NOMO-1 treated with dmso at 0.1 percent for 144 hours (cell line): ENCODE results near the gene UTS2B.

Source experiments
- DNase-seq: peaks from one replicate; lab custom pipeline; 2025; ENCODE audit not compliant: unreplicated experiment; lab: John Stamatoyannopoulos, UW

UTS2B gene, protein sequence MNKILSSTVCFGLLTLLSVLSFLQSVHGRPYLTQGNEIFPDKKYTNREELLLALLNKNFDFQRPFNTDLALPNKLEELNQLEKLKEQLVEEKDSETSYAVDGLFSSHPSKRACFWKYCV

DNA sequence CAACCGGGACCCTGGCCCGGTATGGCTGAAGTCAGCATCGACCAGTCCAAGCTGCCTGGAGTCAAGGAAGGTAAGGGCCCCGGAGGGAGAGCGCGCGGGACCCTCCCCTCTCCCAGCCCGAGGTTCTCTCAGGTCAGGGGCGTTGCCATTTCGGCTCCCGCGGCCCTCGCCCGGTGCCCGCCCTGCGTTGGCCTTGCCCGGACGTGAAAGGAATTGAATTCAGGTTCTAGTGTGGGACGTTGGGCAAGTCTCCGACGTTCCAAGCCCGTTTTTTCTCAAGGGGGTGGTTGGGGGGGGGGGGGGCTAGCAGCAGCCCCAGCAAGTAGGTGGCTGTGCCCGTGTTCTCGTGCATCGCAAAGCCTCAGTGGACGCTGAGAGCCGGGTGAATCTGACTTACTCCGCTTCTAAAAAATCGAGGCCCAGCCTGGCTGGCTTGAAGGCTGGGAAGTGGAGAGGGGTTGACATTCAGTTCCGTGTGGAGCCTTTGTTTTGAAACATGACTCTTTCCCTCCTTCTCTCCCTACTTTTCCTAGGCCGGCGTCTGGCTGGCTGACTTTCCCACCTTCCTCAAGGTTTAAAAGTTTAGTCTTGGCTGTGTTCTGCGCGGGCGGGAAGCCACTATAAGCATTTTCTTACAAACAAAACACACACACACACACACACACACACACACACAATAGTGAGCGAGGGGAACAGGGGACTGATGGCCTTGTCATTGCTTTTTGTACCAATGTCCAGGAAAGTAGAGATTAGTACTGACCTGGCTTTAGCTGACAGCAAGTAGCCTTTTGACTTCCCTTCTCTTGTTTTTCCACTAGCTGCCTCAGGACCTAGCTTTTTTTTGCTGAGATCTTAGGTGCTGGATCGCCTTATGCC, at the start of gene UTS2B:
Gene UTS2B, minus strand, starts transcription at position 873 of the 876 bp plus-strand sequence. CDS start 48,337 bp downstream, outside the sequence.
- no peak for DNase-seq

DNA sequence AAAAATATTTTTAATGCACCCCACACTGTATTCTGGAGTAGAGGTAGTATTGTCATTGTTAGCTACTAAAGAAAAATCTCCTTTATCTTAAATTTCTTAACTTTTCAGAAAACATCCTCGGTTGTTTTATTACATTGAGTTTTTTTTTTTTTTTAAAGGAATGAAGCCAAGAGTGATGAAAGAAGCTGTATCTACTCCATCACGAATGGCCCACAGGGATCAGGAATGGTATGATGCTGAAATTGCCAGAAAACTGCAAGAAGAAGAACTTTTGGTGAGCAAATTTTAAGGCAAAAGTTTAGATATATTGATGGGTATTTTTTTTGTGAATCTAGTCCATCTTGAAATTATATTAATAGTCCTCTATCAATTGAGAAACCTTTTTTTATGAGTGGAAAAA, 49.7 kb upstream of the UTS2B start:
- DNase-seq = no peak

DNA sequence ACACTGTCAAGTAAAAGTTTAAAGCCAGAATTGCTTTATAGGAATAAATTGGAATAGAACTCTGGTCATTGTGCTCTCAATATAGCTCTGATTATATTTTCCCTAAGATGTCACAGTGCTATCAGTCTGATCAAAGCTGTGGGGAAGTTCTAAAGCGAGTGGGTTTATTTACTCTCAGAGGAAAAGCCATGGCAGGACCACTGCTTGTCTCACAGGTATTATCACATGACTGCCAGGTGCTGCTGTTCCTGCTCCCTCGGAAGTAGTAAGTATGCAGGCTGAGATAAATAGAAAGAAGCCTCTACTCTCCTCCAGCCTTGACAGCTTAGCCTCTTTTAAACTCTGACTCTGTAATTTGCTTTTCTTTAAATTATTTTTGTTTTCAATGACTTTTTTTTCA, 49.1 kb upstream of the UTS2B start:
- DNase-seq = no peak

DNA sequence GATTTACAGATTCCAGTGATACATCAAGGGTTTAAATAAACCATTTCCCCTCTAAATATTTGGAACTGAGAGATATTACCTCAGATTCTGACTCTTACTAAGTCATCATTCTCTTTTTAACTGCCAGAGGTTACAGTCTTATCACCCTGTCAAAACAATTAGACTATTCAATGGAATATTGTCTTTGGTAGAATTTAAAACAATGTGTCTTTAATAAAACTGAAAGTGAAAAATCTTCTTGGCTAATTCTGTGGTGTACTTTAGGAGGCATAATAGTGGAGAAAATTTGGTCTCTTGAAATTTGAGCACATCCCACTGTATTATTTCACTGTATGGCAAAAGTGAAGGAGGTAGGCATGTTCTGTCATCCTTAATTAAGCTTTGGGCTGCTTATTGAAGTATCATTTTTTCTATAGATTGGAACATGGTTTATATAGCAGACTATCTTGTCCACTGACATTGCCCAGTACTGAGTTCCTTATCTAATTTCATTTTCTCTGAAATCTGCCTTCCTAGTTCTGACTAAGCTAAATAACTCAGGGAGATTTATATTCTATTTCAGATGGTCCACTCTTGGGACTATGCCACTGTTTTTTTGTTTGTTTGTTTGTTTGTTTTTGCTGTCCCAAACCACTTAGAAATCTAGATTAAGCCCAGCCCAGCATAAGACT, 48.0 kb upstream of the UTS2B start:
- no peak for DNase-seq

DNA sequence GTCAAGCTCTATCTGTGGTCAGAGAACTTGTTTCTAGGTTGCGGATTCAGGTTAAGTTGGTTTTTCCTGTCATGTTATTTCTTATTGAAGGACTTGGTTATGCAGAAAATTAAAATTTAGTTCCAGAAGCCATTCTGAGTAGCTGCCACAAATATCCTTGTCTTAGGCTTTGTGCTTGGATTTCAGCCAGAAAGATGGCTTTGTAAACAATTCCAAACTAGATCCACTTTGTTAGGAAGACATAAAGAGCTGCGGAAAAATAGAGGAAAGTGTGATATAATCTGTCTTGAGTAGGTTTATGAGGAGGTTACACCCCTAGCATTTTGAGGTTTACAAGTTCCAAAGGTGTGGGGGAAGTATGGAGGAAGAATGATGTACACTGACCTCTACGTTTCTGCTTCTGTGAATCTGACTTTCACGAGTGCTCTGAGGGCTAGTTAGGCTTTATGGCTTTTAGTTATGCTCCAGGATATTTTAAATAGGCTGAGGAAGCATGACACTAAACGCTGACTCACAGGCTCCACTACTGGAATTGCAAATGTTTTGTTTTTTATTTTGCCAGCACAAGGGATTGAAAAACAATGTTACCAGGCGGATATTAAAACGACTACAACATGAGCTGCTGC, 46.3 kb upstream of the UTS2B start:
- no peak for DNase-seq

DNA sequence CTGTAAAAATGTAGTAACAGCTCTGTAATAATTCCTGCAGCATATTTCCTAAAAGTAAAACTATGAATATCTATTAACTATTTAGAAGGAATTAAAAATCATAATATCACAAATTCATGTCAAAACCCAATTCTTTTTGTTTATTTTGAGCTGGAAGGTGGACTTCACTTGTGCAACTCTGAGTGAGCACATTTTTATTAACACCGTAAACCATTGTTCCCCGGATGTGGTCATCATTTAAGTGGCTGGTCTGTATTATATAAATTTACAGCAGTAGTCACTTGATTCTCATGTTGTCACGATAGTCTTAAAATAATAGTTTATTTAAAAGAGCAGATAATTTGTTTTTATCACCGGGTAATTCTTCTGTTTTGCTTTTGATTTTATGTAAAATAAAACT, 43.0 kb upstream of the UTS2B start:
- DNase-seq = no peak

DNA sequence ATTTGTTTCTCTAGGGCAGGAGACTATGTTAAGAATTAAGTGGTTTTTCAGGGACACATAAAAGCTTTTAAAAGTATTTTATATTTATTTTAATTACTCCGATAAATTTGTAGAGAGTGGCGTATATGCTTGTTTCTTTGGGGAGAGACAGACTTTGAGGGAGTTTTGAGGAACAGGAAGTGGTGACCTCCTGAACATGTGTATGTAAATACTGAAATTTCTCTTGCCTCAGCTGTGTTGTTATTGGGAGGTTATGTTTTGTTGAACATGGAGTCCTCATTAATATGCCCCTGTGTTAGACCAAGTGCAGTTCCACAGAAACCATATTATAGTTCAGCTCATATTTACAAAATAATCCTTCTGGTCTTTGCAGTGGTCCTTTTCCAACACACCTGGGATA, 41.8 kb upstream of the UTS2B start:
- no peak for DNase-seq

DNA sequence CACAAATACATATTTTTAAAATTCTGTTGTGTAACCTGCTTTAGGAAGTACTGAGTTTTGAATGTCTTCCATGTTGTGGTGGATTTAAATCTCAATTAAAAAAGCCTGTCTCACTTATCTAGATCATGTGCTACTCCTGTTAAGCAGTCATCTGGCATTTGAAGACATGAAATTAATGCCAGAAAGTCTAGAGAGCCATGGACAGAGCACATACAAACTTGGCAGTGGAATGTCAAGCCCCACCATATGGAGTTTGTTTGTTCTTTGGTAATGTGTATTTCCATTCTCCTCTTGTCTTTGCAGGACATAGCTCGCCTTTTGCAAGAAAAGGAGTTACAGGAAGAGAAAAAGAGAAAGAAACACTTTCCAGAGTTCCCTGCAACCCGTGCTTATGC, 39.3 kb upstream of the UTS2B start:
- DNase-seq = no peak

DNA sequence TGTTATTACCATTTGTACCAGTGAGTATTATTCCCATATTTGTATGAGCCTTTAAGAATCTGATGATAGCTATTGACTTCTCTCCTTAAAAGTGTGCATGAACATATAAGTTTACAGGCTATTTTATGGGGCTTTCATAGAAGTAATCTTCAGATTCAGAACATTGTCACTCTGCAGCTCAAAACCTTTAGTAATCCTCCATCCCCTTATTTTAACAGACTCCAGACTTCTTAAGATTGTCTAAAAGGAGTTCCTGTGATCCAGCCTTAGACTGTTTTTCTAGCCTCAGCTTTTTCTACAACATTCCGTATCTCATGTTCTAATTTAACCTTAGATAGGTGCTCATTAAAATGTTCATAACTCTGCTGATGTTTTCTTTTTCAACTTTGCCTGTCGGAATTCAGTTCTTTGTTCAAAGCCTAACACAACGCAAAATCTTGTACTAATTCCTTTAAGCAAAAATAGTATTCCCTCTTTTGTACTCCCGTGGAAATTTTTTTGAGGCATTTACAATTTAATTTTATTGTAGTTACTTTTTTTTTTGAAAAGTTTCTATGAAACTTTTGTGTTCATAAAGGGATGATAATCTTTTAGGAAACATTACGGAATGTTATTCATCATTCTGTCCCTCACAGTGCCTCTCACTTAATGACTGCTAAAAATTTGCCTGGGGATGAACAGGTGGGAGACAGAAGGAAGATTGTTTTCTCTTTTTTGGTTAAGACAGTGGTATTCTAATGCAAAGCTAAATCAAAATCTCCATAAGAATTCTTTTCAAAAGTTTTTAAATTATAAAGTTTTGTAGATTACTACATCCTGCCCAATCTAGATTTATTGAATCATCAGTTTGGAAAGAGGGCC, 38.7 kb upstream of the UTS2B start:
- DNase-seq = no peak

DNA sequence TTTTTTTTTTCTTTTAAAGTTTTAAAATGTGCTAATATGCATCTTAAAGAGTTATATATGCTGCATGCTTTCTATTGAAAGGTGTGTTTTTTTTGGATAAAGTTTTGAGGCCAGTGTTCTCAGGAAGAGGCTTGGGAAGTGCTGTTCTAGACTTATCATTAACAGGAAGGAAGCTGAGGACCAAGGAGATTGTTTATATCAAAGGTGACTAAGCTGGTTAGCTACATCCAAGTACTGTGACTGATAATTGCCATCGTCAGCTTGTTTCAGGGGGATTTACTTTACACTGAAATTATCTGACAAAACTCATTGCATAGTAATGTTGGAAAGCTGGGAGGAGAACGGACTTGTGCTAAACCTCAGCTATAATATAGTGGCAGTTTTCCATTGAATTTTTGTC, 36.3 kb upstream of the UTS2B start:
- DNase-seq = no peak

DNA sequence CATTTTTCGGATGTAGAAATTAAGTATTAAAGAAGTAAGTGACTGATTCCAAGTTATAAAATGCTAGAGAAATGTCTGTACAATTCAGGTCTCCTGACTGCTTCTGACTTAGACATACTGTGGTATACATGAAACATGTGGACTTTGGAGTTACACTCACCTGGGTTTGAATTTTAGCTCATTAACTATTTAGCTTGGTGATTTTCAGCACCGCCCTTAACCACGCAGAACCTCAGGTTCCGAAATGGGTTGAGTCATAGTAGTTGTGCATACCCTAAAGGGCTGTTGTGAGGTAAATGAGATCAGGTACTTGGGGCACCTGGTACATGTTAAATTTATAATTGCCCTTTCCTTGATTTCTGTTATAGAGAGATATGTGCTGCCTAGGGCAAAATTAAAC, 32.9 kb upstream of the UTS2B start:
- no peak for DNase-seq

DNA sequence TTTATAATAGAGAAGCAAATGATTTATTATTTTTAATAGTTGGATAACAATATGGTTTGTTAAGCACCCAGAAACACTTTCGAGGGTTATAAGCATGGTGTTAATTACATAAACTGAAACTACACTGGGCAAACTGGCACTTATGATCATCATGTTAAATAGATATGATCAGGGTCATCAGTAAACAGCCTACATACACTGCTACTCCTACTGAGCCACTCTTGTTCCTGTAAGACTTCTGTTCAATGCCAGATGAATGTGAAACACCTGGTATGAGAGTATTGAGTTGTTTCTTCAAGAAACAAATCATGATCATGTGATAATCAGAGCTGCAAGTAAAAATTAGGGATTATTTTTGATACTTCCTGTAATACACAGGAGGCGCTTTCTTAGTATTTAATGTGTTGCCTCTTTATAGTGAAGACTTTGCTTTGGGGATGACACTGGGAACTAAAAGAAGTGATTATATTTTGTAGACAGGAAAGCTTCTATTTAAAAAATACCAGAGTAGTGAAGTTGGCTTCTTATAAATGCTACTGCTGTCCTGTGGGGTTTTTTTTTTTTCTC, 32.3 kb upstream of the UTS2B start:
- no peak for DNase-seq

DNA sequence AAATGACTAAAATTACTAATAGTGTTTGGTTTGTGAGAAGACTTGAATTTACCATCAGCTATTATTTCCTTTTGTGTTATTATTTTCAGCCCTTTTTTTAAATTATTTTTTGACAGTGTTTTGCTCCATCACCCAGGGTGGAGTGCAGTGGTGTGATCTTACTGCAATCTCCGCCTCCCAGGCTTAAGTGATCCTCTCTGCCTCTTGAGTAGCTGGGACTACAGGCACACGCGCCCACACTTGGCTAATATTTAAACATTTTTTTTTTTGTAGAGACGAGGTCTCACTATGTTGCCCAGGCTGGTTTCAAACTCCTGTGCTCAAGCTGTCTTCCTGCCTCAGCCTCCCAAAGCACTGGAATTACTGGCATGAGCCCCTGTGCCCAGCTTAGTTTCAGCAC, 31.7 kb upstream of the UTS2B start:
- DNase-seq = no peak

DNA sequence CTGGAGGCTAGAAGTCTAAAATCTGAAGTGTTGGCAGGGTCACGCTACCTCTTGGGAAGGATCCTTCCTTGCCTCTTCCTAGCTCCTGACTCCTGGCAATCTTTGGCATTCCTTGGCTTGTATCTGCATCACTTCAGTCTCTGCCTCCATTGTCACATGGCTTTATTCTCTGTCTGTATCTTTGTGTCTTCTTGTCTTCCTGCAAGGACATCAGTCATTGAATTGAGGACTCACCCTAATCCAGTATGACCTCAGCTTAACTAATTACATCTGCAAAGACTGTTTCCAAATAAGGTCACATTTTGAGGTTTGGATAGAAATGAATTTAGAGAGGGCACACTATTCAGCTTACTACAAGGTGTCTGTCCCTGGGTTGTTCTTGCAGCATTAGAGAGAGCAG, 31.1 kb upstream of the UTS2B start:
- no peak for DNase-seq

DNA sequence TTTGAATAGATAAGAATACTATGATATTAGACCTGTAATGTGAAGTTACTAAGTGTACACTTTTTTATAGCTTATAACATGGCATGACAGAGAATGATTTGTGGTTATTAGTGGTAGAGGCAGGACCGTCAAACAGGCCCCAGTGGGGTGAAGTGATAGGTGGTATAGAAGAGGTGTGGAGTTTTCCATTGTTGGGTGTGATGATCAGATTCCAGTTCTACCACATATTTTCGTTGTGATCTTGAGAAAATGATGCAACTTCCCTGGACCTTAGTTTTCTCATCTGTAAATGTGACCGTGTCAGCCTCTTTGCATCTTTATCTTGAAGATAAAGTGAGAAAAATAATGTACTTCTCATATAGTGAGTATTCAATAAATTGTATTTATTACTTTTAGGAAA, 30.3 kb upstream of the UTS2B start:
- no peak for DNase-seq

DNA sequence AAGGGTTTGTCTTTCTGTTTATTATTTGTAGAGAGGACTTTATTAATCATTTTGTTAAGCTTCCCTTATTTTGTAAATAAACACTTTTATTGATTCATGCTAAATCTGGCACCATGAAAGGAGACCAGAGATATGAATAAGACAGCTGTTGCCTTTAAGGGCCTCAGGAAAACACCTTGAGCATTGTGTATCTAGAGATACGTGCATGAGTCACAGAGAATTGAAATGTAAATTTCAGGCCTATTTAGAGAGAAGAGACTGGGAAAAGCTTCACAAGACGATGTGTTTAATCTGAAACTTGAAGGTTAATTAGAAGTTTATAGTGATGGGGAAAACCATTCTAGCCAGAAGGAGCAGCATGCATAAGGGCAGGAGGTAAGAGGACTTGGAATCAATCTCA, 28.6 kb upstream of the UTS2B start:
- DNase-seq = no peak

DNA sequence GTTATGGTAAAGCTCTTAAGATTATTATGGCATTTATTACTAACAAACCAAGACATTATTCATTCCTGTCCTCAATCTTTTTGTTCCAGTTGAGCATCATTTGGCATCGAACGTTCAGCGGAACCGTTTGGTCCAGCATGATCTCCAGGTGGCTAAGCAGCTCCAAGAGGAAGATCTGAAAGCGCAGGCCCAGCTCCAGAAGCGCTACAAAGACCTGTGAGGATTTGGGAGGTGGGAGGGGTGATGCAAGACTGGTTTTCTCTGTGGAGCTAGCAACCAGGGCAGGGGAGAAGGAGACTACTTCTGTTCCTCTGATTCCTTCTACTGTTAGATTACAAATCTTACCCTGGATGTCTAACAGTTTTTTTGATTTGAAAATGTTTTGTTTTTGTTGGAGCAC, 27.6 kb upstream of the UTS2B start:
- no peak for DNase-seq

DNA sequence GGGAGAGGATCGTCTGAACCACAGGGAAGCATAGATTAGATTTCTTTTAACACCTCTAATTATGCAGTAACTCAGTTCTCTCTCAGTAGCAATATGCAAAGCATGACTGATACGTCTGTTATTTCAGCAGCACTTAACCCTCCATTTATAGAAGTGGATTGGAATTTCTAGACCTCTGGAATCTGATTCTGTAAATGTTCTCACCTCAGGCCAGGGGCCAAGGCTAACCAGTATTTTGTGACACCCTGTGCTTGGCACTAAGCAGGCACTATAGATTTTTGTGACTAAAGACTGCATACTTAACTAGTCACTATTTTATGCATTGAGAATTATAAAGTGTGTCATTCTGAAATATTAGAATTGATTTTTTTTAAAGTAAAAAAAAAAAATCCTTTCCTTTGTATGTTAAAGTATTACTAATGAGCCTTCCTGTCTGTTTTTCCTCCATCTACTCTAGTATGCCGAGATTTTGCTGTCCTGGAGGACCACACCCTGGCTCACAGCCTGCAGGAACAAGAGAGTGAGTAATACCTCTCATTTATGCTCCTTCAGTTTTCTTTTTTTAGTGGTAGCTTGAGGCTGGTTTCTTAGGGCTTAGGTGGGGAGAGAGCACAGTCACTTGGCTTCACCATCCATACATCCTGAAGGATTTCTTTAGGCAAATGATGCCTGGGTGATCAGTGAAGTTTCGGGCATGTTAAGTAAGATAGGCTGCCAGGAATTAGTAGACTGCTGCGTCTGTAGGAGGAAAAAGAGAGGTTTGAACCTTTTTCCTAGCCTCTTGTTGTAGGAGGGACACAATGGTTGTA, 26.5 kb upstream of the UTS2B start:
- no peak for DNase-seq

DNA sequence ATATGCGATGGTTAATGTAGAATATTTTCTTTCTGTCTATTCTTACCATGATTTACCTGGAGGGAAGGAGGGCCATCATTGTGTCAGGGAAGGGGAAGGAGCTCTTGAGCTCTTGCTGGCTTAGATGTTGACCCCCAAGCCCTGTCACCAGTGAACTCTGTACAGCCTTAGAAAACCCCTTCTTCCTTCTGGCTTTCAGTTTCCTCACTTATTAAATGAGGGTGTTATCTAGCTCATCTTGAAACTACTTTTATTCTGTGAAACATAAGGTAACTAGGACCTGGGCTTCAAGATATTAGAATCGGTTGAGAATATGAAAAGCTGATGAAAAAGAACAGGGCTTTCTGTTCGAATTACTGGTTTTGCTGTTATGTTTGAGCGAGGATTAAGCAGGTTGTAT, 25.1 kb upstream of the UTS2B start:
- DNase-seq = no peak
